Astrocyte of the spinal cord (primary cell): Measurements from ENCODE around the gene IL1B.
"Not testable (repeated sequence)": the region's sequence is repeated elsewhere in the genome, so short reads cannot be mapped to it uniquely, and the experiment has no call there.

ENCODE experiments used
- DNase-seq: peaks from one replicate; pipeline ENCODE4 v3.0.0; 2011; ENCODE audit warnings: low read depth, low spot score
- H3K4me3 ChIP-seq: 2 replicates; pipeline ENCODE4 v1.5.1; 2011; ENCODE audit warnings: low read depth, mild to moderate bottlenecking, low read length, moderate library complexity
- in situ Hi-C: cut with HindIII; loops from 2 replicates; pipeline ENCODE4 v1.10.0; 2017; ENCODE audit warnings: low sequenced_read_pairs
- TF ChIP-seq, protein P1 (sequence below): IDR thresholded peaks from 2 replicates; pipeline ENCODE4 v1.5.1; 2012; ENCODE audit warnings: low read depth, mild to moderate bottlenecking, low read length, inconsistent platforms

Gene IL1B

GRCh38 chr2:112833976-112834375, 2.6 kb downstream of the IL1B start:
- TF ChIP-seq, protein P1, sequence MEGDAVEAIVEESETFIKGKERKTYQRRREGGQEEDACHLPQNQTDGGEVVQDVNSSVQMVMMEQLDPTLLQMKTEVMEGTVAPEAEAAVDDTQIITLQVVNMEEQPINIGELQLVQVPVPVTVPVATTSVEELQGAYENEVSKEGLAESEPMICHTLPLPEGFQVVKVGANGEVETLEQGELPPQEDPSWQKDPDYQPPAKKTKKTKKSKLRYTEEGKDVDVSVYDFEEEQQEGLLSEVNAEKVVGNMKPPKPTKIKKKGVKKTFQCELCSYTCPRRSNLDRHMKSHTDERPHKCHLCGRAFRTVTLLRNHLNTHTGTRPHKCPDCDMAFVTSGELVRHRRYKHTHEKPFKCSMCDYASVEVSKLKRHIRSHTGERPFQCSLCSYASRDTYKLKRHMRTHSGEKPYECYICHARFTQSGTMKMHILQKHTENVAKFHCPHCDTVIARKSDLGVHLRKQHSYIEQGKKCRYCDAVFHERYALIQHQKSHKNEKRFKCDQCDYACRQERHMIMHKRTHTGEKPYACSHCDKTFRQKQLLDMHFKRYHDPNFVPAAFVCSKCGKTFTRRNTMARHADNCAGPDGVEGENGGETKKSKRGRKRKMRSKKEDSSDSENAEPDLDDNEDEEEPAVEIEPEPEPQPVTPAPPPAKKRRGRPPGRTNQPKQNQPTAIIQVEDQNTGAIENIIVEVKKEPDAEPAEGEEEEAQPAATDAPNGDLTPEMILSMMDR = no peak
- in situ Hi-C loops = no loop called here
- H3K4me3 ChIP-seq = no peak overlapping the region
- no peak for DNase-seq

- H3K4me3 ChIP-seq, DNase-seq, in situ Hi-C loops: not testable (repeated sequence)
These were observed 3.0 kb downstream of the IL1B start for GRCh38 chr2:112833639-112833931.

DNA sequence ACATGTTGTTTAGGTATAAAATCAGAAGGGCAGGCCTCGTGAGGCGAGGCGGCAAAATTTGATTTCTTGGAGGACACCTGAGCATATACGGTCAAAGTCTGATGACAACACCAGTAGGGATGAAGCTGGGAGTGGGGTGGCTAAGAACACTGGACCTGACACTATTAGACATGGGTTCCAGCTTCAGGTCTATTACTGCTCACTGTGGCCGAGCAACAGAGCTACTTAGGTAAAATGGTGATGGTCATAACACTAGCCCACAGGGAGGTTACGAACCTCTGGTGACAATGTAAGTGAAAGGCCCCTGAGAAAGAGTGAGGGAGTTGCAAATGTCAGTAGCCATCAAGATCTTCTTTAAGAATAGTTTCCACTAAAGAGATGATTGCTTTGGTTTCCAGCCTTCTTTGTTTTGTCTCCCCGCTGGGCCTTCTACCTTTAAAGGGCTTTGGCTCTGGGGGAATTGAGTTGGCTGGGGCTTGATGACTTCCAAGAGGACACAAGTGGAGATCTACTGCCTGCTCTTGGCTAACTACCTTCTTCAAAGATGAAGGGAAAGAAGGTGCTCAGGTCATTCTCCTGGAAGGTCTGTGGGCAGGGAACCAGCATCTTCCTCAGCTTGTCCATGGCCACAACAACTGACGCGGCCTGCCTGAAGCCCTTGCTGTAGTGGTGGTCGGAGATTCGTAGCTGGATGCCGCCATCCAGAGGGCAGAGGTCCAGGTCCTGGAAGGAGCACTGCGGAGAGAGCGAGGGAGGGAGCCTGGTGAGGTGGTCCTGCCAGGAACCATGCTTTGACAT, 3.5 kb downstream of the IL1B start:
- TF ChIP-seq, protein P1 = no peak
- no peak for DNase-seq
- in situ Hi-C loops = no loop called here
- H3K4me3 ChIP-seq = no peak overlapping the region

DNA sequence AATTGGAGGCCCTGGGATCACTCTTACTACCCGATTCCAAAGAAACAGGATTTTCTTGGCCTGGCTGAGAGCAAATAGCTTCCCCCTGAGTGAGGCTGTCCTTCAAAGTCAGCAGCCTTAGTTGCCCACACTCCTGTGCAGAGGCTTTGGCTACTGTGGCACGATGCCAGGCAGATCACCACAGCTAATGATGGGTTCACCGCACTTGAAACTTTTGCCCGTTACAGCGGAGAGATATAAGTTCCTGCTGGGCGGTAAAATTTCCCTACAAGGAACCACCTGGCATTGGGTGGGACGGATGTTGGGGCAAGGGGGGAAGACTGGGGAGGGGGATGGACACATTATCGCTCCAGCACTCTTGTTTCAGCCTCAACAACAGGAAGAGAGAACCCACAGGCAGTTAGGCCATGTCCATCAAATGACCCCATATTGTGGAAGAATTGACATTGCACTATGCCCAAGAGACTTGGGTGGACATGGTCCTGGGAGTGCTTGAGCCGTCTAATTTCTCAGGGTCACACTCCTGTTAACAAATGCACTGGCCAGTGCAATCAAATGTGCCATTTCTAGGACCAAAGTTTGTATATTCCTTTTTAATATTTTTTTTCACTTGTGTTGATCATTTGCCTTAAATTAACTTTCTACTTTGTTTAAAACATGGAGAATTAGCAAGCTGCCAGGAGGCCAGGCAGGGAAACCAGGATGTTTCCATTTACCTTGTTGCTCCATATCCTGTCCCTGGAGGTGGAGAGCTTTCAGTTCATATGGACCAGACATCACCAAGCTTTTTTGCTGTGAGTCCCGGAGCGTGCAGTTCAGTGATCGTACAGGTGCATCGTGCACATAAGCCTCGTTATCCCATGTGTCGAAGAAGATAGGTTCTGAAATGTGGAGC, 4.4 kb downstream of the IL1B start:
- in situ Hi-C loops = no loop called here
- TF ChIP-seq, protein P1 = no peak
- H3K4me3 ChIP-seq = no peak overlapping the region
- no peak for DNase-seq

GRCh38 chr2:112831513-112831845, 5.1 kb downstream of the IL1B start:
- TF ChIP-seq, protein P1 = no peak
- in situ Hi-C loops = no loop called here
- DNase-seq = no peak
- H3K4me3 ChIP-seq = no peak overlapping the region

GRCh38 chr2:112830682-112831512, 5.7 kb downstream of the IL1B start:
- in situ Hi-C loops = no loop called here
- no peak for DNase-seq
- H3K4me3 ChIP-seq = no peak overlapping the region
- TF ChIP-seq, protein P1 = no peak
